Inferior parietal cortex (tissue), 1 donor: ENCODE data around the gene IRF3.

Source experiments
- DNase-seq: peaks from one replicate; pipeline ENCODE4 v3.0.0-alpha.2; 2016; ENCODE audit errors: extremely low spot score

Gene IRF3

DNA sequence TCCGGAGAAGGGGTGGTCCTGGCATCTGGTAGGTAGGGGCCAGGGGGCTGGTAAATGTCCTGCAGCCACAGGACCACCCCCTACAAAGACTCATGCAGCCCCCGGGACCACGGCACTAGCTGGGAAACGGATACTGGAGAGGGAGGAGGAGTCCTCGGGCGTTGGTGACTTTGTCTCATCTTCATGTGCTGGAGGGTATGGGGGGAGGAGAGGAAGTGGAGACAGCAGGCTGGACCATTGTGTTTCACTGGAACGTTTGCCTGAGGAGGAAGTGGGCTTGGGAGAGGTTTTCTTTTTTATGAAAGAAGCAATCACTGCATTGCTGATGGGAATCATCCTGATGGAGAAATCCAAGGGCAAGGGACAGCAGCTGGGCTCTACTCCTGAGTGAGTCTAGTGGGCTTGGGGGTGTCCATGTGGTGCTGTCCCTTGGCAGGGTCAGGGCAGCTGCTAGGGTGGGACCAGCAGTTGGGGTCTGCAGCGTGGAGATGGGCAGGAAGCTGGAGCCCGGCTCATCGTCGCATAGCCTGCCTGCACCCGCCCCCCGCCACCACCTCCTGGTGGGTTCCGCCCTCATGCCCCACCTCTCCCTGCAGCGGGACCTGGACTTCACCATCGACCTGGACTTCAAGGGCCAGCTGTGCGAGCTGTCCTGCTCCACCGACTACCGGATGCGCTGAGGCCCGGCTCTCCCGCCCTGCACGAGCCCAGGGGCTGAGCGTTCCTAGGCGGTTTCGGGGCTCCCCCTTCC, 22.1 kb upstream of the IRF3 start:
- DNase-seq: no peak

- no peak for DNase-seq
These were observed 21.5 kb upstream of the IRF3 start for GRCh38 chr19:49687150-49687549.

GRCh38 chr19:49686503-49687088, 20.9 kb upstream of the IRF3 start:
- DNase-seq: no peak

- DNase-seq: no peak
These were observed 20.2 kb upstream of the IRF3 start for GRCh38 chr19:49685845-49686332.

DNA sequence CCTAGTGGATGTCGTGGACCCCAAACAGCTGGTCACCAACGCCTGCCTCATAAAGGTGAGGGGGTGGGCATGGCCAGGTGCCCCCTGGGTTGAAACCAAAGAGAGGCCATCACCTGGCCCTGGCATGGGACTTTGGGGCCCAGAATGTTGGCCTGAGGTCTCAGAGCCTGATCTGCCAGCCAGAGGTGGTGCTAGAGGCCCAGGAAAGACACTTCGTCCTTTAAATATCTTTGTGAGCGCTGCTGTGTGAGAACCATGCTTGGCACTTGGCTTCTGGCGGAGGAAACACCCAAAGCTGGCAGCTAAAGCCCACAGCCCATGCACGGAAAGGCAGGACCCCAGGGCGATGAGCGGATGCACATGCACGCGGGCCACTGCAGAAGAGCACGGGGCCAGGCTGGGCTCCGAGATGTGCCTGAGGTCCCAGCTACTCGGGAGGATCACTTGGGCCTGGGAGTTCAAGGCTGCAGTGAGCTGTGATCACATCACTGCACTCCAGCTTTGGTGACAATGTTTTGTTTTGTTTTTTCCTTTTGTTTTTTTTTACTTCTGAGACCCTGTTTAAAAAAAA, 19.4 kb upstream of the IRF3 start:
- no peak for DNase-seq

DNA sequence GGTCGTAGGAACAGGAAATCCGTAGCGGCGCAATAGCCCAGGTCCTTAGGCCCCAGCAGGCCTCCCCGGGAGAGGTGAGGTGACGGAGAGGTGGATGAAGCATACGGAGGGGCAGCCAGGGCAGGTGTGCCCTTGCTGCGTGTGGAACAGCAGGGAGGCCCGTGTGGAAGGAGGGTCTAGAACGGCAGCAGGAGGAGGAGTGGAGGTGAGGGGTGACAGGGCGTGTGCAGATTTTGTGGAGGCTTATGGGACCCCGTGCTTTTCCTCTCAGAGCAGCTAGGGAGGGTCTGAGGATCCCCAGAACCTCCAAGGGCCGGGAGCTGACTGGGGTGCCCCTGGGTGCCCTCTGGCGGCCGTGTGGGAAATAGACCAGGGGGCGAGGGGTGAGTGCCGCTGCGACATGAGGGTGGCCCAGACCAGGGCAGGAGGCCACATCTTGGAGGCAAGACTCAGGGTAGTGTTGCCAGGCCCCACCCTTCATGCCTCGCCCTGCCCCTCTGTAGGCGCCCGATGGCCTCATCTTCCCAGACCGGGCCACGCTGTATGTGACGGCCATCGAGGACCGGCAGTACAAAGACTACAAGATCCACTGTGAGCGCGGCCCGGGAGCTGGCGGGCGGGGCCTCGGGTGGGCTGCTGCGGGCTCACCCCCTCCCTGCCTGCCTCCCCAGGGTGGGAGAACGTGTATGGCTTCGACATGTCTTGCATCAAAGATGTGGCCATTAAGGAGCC, 18.8 kb upstream of the IRF3 start:
- DNase-seq: no peak

- no peak for DNase-seq
These were observed 18.2 kb upstream of the IRF3 start for GRCh38 chr19:49683814-49684250.

DNA sequence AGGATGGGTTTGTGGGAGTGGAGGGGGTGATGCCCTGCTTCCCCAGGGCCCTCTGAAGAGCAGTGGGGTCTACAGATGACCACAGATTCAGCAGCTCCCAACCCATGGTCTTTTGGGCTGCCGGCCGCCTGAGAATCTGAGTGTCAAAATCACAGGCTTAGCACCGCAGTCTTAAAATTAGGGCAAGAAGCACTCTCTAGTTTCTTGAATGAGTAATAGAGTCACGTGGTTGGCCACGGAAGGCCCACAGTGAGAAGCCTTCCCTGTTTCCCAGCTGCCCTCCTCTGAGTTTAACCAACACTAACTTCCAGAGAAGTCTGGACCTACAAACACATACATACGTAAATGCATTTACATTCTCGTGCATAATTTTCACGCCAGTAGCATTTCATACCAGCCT, 16.6 kb upstream of the IRF3 start:
- no peak for DNase-seq

DNA sequence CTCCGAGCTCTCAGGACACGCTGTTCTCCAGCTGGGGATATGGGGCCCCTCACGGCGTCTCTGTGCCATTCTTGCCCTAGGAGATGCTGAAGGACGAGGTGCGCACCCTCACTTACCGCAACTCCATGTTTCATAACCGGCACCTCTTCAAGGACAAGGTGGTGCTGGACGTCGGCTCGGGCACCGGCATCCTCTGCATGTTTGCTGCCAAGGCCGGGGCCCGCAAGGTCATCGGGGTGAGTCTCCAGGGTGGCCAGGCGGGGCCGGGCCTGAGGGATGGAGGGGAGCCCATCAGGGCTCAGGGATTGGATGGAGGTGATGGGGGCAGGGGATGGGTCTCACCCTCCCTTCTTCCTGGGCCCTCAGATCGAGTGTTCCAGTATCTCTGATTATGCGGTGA, 16.2 kb upstream of the IRF3 start:
- DNase-seq: no peak

GRCh38 chr19:49680421-49681351, 15.0 kb upstream of the IRF3 start:
- peak; percentile 87 for DNase-seq

GRCh38 chr19:49679771-49680413, 14.2 kb upstream of the IRF3 start:
- no peak for DNase-seq

GRCh38 chr19:49678985-49679770, 13.5 kb upstream of the IRF3 start:
- no peak for DNase-seq

- DNase-seq: no peak
These were observed 12.4 kb upstream of the IRF3 start for GRCh38 chr19:49677901-49678674.

- DNase-seq: no peak
These were observed 11.7 kb upstream of the IRF3 start, which contains the start of gene PRMT1 for GRCh38 chr19:49677231-49677900. PRMT1 (plus strand) TSS chr19:49677271; CDS start chr19:49677281, 10 bp downstream.

DNA sequence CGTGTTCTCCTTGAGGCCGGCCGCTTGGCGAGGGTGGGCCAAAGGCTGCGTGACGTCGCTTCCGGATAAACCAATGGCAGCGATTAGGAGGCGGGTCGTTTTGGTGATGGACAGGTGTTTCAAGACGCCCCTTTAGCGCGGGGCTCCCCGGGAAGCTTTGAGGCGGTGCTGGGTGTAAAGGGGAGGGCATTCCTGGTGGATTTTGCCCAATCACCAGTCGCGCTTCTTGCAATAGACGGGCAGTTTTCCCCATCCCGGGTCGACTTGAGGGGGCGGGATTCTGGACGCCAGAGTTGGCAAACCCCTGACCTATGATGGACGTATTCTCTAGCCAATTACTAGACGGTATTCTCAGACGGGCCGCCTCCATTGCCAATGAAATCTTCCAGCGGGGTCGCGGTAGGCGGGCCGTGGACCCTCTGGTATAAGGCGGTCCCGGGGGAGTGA, 11.2 kb upstream of the IRF3 start:
- DNase-seq: peak; percentile 100

GRCh38 chr19:49676136-49676783, 10.6 kb upstream of the IRF3 start:
- no peak for DNase-seq

DNA sequence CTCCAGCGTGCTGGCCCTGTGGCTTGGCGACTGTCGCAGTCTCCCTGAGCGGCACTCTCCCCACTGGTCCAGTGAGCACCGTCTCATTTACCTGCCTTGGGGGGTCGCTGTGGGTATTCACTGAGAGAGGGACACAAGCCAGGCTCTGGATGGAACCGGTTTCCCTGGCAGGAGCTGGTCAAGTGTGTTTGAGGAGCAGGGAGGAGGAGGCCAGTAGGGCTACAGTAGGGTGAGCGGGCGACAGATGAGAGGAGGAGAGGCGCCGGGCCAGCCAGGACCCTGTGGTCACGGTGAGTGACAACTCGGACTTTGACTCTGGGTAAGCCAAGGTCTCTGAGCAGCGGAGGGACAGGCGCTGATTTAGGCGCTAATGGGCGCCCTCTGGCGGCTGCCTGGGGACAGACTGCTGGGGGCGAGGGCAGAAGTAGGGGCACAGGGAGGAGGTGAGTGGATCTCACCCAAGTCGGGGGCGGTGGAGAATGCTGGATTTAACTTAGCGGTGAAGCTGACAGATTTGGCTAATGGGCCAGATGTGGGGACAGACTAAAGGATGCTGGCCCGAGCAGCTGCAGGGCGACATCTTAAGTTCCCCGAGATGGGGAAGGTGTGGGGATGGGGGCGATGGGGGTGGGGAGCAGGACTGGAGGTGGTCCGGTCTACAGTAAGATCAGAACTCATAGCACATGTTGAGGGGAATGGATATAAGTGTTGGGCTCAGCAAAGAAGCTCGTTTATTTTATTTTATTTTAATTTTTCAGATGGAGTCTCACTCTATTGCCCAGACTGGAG, 6.7 kb upstream of the IRF3 start:
- peak; percentile 75 for DNase-seq
